Measurements from ENCODE around the gene C3orf52. TPM values are rescaled to one million over a fixed set of nuclear protein-coding genes. Genes with fewer than 3 reads are reported as not detected.

C3orf52 gene
- polyA plus RNA-seq, 1 donor (not counting 4 experiments of a cell fraction or from before 2014, with no cell fraction given), result 15.8 TPM

- no peaks in the 10 kb centered on the region for H3K9me1 ChIP-seq (ENCODE audit: control insufficient read depth, extremely low read depth, insufficient read depth, low read length)
- H3K4me2 ChIP-seq (ENCODE audit: control insufficient read depth, extremely low read depth, insufficient read depth, low read depth, low read length), result no peak overlapping the region
- dilution Hi-C loops (cut with MboI; ENCODE audit: extremely low pct_ligation_motif_present, low sequenced_read_pairs), result no loop called here
- no peaks in the 10 kb centered on the region for H3K27me3 ChIP-seq (ENCODE audit: control insufficient read depth, extremely low read depth, insufficient read depth, low read length)
- no peak overlapping the region for H2AFZ ChIP-seq (ENCODE audit: control insufficient read depth, low read length)
- FAIRE-seq (peak; percentile 26), DNase-seq (ENCODE audit: low read depth, low spot score) (no peak)
- peaks cover 30% of the 10 kb centered on the region for H3K4me1 ChIP-seq (ENCODE audit: control insufficient read depth, extremely low read depth, insufficient read depth, low read length)
- no peaks in the 10 kb centered on the region for H4K20me1 ChIP-seq (ENCODE audit: control insufficient read depth, extremely low read depth, insufficient read depth, low read length)
- H3K79me2 ChIP-seq (ENCODE audit: control insufficient read depth, insufficient read depth, low read length), result no peaks in the 10 kb centered on the region
- no peak overlapping the region for H3K4me3 ChIP-seq (ENCODE audit: control insufficient read depth in 2 of 3, extremely low read depth in 1 of 3, insufficient read depth in 2 of 3, low read depth in 1 of 3, low read length in 3 of 3)
- H3K9me3 ChIP-seq (ENCODE audit: control insufficient read depth, low read depth, low read length), result no peaks in the 10 kb centered on the region
- H3K36me3 ChIP-seq (ENCODE audit: control insufficient read depth in 2 of 2, extremely low read depth in 1 of 2, insufficient read depth in 2 of 2, low read length in 2 of 2), result peaks cover 0 to 6% of the 10 kb centered on the region in 2 experiments
- H3K27ac ChIP-seq (ENCODE audit: control insufficient read depth, insufficient read depth, low read length), result no peak overlapping the region
- H3K9ac ChIP-seq (ENCODE audit: control insufficient read depth, extremely low read depth, insufficient read depth, low read length), result no peak overlapping the region
- no peak for TF ChIP-seq EZH2 (IDR thresholded peaks at IDR 0.05; ENCODE audit: low read length)
- TF ChIP-seq, protein P1, sequence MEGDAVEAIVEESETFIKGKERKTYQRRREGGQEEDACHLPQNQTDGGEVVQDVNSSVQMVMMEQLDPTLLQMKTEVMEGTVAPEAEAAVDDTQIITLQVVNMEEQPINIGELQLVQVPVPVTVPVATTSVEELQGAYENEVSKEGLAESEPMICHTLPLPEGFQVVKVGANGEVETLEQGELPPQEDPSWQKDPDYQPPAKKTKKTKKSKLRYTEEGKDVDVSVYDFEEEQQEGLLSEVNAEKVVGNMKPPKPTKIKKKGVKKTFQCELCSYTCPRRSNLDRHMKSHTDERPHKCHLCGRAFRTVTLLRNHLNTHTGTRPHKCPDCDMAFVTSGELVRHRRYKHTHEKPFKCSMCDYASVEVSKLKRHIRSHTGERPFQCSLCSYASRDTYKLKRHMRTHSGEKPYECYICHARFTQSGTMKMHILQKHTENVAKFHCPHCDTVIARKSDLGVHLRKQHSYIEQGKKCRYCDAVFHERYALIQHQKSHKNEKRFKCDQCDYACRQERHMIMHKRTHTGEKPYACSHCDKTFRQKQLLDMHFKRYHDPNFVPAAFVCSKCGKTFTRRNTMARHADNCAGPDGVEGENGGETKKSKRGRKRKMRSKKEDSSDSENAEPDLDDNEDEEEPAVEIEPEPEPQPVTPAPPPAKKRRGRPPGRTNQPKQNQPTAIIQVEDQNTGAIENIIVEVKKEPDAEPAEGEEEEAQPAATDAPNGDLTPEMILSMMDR (optimal IDR thresholded peaks at IDR 0.05 in 1 of 3, IDR thresholded peaks at IDR 0.05 in 1 of 3, conservative IDR thresholded peaks at IDR 0.05 in 1 of 3; ENCODE audit: extremely low read depth in 1 of 3, insufficient read depth in 2 of 3, low read length in 3 of 3), result no peak
Observed at GRCh38 chr3:112130638-112130993, 44.4 kb downstream of the C3orf52 start.

GRCh38 chr3:112131111-112131510 lies 44.9 kb downstream of the C3orf52 start:
- H3K4me2 ChIP-seq (ENCODE audit: control insufficient read depth, extremely low read depth, insufficient read depth, low read depth, low read length), result no peak overlapping the region
- TF ChIP-seq, protein P1 (optimal IDR thresholded peaks at IDR 0.05 in 1 of 3, IDR thresholded peaks at IDR 0.05 in 1 of 3, conservative IDR thresholded peaks at IDR 0.05 in 1 of 3; ENCODE audit: extremely low read depth in 1 of 3, insufficient read depth in 2 of 3, low read length in 3 of 3), result no peak
- TF ChIP-seq EZH2 (IDR thresholded peaks at IDR 0.05; ENCODE audit: low read length), result no peak
- H2AFZ ChIP-seq (ENCODE audit: control insufficient read depth, low read length), result no peak overlapping the region
- H3K36me3 ChIP-seq (ENCODE audit: control insufficient read depth in 2 of 2, extremely low read depth in 1 of 2, insufficient read depth in 2 of 2, low read length in 2 of 2), result peaks cover 0 to 6% of the 10 kb centered on the region in 2 experiments
- H3K79me2 ChIP-seq (ENCODE audit: control insufficient read depth, insufficient read depth, low read length), result no peaks in the 10 kb centered on the region
- DNase-seq (ENCODE audit: low read depth, low spot score) (no peak), FAIRE-seq (no peak)
- peaks cover 30% of the 10 kb centered on the region for H3K4me1 ChIP-seq (ENCODE audit: control insufficient read depth, extremely low read depth, insufficient read depth, low read length)
- H3K9ac ChIP-seq (ENCODE audit: control insufficient read depth, extremely low read depth, insufficient read depth, low read length), result no peak overlapping the region
- no peaks in the 10 kb centered on the region for H3K27me3 ChIP-seq (ENCODE audit: control insufficient read depth, extremely low read depth, insufficient read depth, low read length)
- H3K27ac ChIP-seq (ENCODE audit: control insufficient read depth, insufficient read depth, low read length), result no peak overlapping the region
- no peak overlapping the region for H3K4me3 ChIP-seq (ENCODE audit: control insufficient read depth in 2 of 3, extremely low read depth in 1 of 3, insufficient read depth in 2 of 3, low read depth in 1 of 3, low read length in 3 of 3)
- dilution Hi-C loops (cut with MboI; ENCODE audit: extremely low pct_ligation_motif_present, low sequenced_read_pairs), result no loop called here
- H3K9me3 ChIP-seq (ENCODE audit: control insufficient read depth, low read depth, low read length), result no peaks in the 10 kb centered on the region
- no peaks in the 10 kb centered on the region for H3K9me1 ChIP-seq (ENCODE audit: control insufficient read depth, extremely low read depth, insufficient read depth, low read length)
- no peaks in the 10 kb centered on the region for H4K20me1 ChIP-seq (ENCODE audit: control insufficient read depth, extremely low read depth, insufficient read depth, low read length)
